NCI-H2196 treated with DMSO at 0.1 percent for 48 hours (cell line): ENCODE measurements around the gene TIPARP.
"Not testable (repeated sequence)": the region's sequence is repeated elsewhere in the genome, so short reads cannot be mapped to it uniquely, and the experiment has no call there.

Source experiments
- DNase-seq: peaks from one replicate; lab custom pipeline; 2025; ENCODE audit not compliant: unreplicated experiment; lab: John Stamatoyannopoulos, UW

The TIPARP gene

GRCh38 chr3:156707588-156707987 lies 33.2 kb downstream of the TIPARP start:
- DNase-seq = no peak

DNA sequence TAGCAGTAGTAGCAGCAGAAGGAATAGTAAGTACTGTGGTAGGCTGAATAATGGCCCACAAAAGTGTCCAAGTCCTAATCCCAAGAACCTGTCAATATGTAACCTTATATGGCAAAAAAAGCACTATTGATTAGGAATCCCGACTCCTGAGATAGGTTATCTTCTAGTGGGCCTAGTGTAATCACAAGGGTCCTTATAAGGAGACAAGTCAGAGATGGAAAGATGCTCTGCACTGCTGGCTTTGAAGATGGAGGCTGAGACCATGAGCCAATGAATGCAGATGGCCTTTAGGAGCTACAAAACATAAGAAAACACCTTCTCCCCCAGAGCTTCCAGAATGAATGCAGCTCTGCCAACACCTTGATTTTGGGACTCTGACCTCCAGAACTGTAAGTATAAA lies 36.0 kb downstream of the TIPARP start:
- no peak for DNase-seq

DNA sequence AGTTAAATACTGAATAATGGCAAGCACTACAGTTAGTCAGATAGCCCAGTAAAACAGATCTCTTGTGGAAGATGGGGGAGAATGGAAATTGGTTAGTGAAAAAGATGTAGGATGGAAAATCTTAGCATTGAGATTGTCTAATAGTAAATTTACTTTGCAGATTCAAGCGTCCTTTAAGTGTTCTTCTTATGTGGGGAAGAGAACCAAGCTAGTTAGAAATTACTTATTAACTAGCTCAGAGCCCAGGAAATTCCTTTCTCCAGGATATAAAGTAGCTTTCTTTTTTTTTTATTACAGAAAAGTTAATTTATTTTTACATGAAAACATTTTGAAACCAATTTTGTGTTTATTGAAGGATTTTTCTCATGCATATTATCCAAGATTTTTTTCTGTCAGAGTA lies 36.7 kb downstream of the TIPARP start:
- no peak for DNase-seq

- DNase-seq = not testable (repeated sequence)
Measured at GRCh38 chr3:156711944-156712343, 37.6 kb downstream of the TIPARP start.

- DNase-seq = no peak
Measured at GRCh38 chr3:156716105-156716862, 41.9 kb downstream of the TIPARP start.

DNA sequence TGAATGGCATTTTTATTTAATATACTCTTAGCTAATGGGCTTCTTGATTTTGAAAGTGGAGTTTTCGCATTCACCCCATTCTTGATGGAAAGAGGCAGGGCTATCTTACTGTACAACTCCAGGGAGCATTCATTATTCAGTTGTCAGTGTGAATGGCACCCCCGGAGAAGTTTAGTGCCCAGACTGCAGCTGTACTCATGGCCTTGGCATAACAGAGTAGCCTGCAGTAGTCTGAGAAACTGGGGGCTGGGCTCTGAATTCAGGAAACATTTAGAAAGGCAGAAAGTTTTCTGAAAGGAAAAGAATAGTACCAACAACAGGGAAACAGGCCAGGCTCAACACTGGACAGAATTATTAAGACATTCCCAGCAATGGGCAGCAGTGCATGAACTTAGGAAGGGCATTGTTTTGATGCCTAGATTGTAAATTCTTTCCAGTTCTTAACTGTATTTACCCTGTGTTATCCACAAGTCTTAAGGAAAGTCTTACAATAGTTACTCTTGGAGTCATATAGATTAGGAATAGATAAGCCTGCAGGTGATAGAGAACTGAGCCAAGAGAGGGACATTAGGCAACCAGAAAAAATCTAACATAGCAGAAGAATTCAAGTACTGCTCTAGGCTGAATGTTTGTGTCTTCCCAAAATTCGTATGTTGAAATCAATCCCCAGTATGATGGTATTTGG lies 44.4 kb downstream of the TIPARP start:
- no peak for DNase-seq

- DNase-seq = no peak
Measured at GRCh38 chr3:156720826-156721225, 46.4 kb downstream of the TIPARP start.

- DNase-seq = no peak
Measured at GRCh38 chr3:156721687-156722618, 47.6 kb downstream of the TIPARP start.

GRCh38 chr3:156723182-156723619 lies 48.8 kb downstream of the TIPARP start:
- no peak for DNase-seq

DNA sequence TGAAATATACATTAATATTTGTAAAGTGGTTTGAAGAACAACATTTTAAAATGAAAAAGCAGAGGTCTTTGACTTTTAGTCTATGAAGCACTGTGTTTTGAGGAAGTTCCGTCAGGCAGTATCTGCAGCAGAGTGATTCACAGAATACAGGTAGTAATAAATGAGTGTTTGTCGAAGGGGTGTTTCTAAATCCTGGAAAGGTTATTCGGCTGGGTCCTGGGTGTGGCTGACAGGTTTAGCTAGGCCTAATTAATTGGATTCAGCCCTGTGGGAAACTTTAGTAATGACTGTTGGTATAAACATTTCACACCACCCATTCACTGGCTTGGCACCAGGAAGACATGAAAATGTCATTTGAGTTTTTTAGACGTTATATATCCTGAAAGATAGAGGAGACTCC lies 51.3 kb downstream of the TIPARP start:
- no peak for DNase-seq

DNA sequence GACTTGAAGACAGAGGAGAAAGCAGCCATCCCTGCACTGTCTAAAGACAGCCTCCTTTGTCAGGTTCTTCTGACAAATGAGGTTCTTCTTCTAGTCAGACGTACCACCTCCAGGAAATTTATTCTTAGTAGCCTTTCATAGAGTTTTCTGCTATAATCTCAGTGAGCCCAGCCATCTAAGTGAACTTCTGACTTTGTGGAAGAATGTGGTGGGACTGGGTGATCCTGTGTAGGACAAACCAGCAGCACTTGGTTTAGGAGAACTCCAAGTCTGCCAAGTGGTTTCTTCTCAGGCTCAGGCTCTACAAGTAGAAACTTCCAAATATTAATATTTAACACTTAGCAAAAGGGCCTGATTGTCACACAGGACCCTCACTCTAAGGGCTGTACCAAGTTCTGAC lies 52.1 kb downstream of the TIPARP start:
- DNase-seq = no peak

DNA sequence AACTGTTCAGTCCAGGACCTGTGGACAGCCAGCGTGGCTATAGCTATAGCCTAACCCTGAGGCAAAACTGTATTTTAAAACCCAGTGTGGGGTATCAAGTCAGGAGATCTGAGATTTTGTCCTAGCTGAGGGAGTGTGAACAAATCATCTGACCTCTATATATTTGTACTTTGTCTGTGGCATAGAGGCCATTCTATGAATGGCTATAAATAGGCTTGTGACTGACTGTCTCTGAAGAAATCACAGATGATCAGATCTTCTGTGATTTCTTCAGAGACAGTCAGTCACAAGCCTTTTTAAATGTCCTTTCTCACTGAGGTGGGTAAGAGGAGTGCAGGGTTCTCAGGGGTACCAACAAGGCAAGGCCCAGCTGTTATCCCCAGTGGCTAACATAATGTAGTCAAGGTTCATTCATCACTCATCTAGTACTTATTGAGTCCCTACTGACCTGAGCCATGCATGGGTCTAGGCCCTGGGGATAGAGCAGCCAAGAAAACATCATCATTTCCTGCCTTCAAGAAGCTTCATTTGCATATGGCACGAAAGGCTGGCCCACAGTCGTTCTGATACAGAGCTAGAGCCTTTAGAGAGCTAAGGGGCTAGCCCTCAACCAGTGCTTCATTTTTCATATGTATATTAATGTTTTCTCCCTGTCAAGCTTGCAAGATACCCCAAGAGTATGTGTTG lies 53.3 kb downstream of the TIPARP start:
- DNase-seq = no peak

DNA sequence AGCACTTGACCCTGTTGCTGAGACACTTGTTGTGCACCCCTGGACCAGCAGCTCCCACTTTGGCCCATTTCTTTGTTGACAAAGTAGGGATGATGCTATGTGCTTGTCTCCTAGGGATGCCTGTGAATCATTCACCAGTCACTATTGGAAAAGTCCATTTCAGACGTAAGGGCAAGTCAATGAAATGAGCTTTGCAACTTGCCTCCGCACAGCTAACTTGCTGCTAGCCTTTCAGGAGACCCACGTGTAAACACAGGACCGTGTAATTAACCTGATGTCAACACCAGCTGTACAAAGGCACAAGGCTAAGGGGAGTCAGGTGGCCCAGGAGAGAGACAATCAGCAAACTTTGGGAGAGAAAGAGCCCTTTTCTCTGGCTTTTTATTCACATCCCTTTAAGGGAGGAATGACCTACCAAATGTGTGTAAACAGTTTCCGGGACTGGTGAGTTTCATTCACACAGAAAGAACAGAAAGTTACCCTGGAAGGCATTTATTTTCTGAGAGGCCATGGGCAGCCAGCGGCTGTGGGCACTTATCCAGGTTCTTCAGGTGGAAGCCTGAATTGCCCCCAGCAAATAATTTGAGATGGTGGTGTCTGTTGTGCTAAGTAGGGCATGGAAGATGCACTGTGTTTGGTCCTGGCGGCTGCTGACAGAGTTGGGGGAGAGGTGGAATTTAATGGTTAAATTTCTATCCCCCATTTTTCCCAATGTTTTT lies 54.0 kb downstream of the TIPARP start:
- no peak for DNase-seq

- DNase-seq = no peak
Measured at GRCh38 chr3:156729460-156730179, 55.2 kb downstream of the TIPARP start.

DNA sequence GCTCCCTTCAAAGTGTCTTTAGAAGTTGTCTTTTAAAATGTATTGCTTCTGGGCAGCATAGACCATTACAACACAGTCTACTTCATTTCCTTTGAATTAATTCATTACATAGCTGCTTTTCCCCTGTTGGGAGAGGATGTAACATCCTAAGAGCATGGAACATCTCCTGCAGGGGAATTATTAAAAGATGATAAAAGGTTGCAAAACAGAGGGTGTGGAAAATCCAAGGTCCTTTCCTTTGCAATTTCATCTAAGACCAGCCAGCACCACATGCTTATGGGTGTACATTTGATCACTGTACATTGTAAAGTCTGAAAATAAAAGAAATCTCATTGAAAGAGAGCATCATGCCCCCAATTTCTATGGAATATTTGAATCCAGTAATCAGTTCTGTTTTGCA lies 57.4 kb downstream of the TIPARP start:
- DNase-seq = no peak

DNA sequence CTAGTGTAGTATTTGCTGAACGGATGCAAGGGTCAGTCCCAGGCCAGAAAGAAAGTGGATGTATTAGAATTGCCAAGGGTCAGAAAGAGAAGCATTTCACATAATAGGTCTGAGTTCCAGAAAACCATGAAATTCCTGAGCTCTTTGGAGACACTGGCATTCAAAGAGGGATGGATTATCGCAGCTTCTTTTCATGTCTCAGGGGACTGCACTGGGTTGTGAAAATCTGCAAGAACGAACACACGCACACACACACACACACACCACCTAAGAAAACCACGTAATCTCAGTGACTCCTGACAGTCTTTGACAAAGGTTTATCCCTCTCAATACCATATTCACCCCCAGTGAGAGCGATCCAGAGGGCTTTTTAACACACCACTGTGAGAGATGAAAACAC lies 57.9 kb downstream of the TIPARP start:
- no peak for DNase-seq

DNA sequence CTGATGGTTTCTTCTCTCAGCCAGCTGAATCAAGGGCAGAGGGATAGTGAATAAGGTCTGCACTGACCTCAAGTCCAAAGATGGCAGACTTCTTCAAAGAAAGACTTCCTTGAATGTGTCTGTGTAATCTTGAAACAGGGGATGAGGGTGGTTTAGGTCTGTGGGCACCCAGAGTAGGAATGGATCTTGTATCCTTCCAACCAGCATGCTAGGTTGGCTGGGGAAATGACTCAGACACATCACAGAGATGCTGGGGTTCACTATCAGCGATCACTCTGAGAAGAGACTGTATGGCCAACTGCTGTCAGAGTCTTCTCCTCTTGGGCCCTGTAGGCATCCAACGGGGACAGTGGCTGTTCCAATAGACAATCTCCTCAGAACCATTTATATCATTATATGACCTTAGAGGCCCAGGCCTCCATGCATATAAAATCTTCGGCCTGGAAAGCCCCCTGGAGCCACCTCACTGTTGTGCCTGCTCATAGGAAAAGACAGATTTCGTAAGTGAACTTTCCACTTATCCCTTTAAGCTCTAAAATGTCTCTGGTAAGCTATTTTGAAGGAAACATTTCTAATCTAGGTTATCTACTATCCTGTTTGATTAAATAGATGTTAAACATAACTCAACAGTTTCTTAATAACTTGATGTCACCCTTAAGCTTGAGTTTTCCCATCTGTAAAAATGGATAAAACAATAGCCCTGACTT lies 58.5 kb downstream of the TIPARP start:
- DNase-seq = no peak

DNA sequence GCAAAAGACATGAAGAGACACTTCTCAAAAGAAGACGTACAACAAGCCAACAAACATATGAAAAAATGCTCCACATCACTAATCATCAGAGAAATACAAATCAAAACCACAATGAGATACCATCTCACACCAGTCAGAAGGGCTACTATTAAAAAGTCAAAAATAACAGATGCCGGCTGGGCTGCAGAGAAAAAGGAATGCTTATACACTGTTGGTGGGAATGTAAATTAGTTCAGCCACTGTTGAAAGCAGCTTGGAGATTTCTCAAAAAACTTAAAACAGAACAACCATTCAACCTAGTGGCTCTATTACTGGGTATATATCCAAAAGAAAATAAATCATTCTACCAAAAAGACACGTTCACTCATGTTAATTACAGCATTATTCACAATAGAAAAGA lies 60.3 kb downstream of the TIPARP start:
- not testable (repeated sequence) for DNase-seq

DNA sequence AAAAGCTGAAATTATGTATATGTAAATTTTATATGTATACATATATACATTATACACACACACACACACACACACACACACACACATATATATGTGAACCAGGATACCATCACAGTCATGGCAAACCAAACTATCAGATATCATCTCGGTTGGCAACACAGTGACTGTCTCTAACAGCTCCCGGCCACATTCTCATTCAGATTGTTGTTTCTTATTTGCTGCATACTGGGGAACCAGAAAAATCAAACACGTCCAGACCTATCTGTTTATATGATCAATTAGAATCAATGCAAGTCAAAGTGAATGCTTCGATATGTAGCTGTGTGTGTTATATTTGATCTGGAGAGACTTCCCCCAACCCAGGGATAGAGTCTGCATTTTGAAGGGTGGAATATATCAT lies 61.1 kb downstream of the TIPARP start:
- DNase-seq = no peak
